Astrocyte of the hippocampus (primary cell): ENCODE measurements around the gene C20orf204.

ENCODE experiments used
- DNase-seq: peaks from one replicate; pipeline ENCODE4 v3.0.0; 2011; ENCODE audit warnings: low read depth, low spot score

Gene C20orf204

GRCh38 chr20:64056639-64056888, 20.6 kb downstream of the C20orf204 start:
- no peak for DNase-seq

- DNase-seq = no peak
Measured at GRCh38 chr20:64056889-64057627, 21.1 kb downstream of the C20orf204 start.

GRCh38 chr20:64057628-64058498, 21.9 kb downstream of the C20orf204 start:
- peak; percentile 84 for DNase-seq

- DNase-seq = peak; percentile 51
Measured at GRCh38 chr20:64058536-64058935, 22.6 kb downstream of the C20orf204 start.

- DNase-seq = no peak
Measured at GRCh38 chr20:64062276-64062595, 26.3 kb downstream of the C20orf204 start.

GRCh38 chr20:64062596-64063388, 26.8 kb downstream of the C20orf204 start, which contains the start of gene TCEA2:
TSS of gene TCEA2 (plus strand) at chr20:64063198. CDS start at chr20:64063313, 115 bp downstream.
- DNase-seq = peak; percentile 99

- DNase-seq = peak; percentile 47
Measured at GRCh38 chr20:64063389-64064144, 27.6 kb downstream of the C20orf204 start.

GRCh38 chr20:64064145-64064698, 28.2 kb downstream of the C20orf204 start:
- DNase-seq = peak; percentile 75

GRCh38 chr20:64065062-64065973, 29.3 kb downstream of the C20orf204 start:
- no peak for DNase-seq

- peak; percentile 74 for DNase-seq
Measured at GRCh38 chr20:64065974-64066343, 30.0 kb downstream of the C20orf204 start.

GRCh38 chr20:64067005-64067632, 31.1 kb downstream of the C20orf204 start:
- DNase-seq = no peak

- DNase-seq = no peak
Measured at GRCh38 chr20:64067733-64068307, 31.8 kb downstream of the C20orf204 start.

- no peak for DNase-seq
Measured at GRCh38 chr20:64068386-64069208, 32.6 kb downstream of the C20orf204 start.

- no peak for DNase-seq
Measured at GRCh38 chr20:64069209-64069613, 33.2 kb downstream of the C20orf204 start.

- peak; percentile 65 for DNase-seq
Measured at GRCh38 chr20:64069614-64070243, 33.7 kb downstream of the C20orf204 start.

- DNase-seq = no peak
Measured at GRCh38 chr20:64070244-64070993, 34.4 kb downstream of the C20orf204 start.
